Liver (tissue), 9 donors: Measurements from ENCODE around the gene SASH1. TPM values are rescaled to one million over a fixed set of nuclear protein-coding genes. Genes with fewer than 3 reads are reported as not detected.

ENCODE experiments used
- DNase-seq: peaks from one replicate; pipeline ENCODE4 v3.0.0-alpha.2; 2017; ENCODE audit warnings: low spot score
- H3K27ac ChIP-seq, 2 donors: one replicate each; pipeline ENCODE4 v1.7.0; 2013; ENCODE audit warnings: inconsistent platforms in 2 of 2, low read length in 2 of 2, control low read depth in 1 of 2, low read depth in 1 of 2, mild to moderate bottlenecking in 1 of 2
- H3K27me3 ChIP-seq, 4 donors: one replicate each; pipeline versions ENCODE4 v1.6.1 to v1.7.0; 2013; ENCODE audit warnings: low read length in 3 of 4, inconsistent platforms in 1 of 4, mild to moderate bottlenecking in 1 of 4, moderate library complexity in 1 of 4; ENCODE audit not compliant: control insufficient read depth in 4 of 4, insufficient read depth in 4 of 4
- H3K36me3 ChIP-seq, 4 donors: one replicate each; pipeline versions ENCODE4 v1.6.1 to v1.7.0; 2013; ENCODE audit warnings: low read length in 3 of 4, mild to moderate bottlenecking in 3 of 4, low read depth in 1 of 4, moderate library complexity in 1 of 4; ENCODE audit not compliant: control insufficient read depth in 4 of 4, insufficient read depth in 3 of 4
- H3K4me1 ChIP-seq, 4 donors: one replicate each; pipeline versions ENCODE4 v1.6.1 to v1.7.0; 2013; ENCODE audit warnings: low read length in 3 of 4, mild to moderate bottlenecking in 3 of 4, moderate library complexity in 1 of 4; ENCODE audit not compliant: control insufficient read depth in 4 of 4, insufficient read depth in 4 of 4
- H3K4me3 ChIP-seq, 3 donors: one replicate each; pipeline versions ENCODE4 v1.6.1 to v1.7.0; 2013; ENCODE audit warnings: low read length in 3 of 3, control low read depth in 1 of 3, low read depth in 1 of 3, mild to moderate bottlenecking in 1 of 3
- H3K9ac ChIP-seq, 2 donors: one replicate each; pipeline ENCODE4 v1.7.0; 2013; ENCODE audit warnings: low read length in 2 of 2, mild to moderate bottlenecking in 2 of 2, moderate library complexity in 2 of 2, control low read depth in 1 of 2, low read depth in 1 of 2
- H3K9me3 ChIP-seq, 4 donors: one replicate each; pipeline versions ENCODE4 v1.6.1 to v1.7.0; 2013; ENCODE audit warnings: low read length in 3 of 4; ENCODE audit not compliant: control insufficient read depth in 4 of 4
- ATF3 ChIP-seq: IDR thresholded peaks from 2 replicates; pipeline ENCODE4 v1.6.1; 2016; ENCODE audit warnings: antibody characterized with exemption
- CTCF ChIP-seq: fragments of 150-350 bp; IDR thresholded peaks from 2 replicates; pipeline ENCODE4 v1.5.1; 2017; ENCODE audit warnings: improper control_type of control experiment, low read depth, low read length; ENCODE audit not compliant: missing input control
- EGR1 ChIP-seq, 2 donors: IDR thresholded peaks; 2 replicates each; pipeline ENCODE4 v1.6.1; 2016 to 2018; ENCODE audit warnings: antibody characterized with exemption in 2 of 2, low read depth in 2 of 2
- FOXA1 ChIP-seq: IDR thresholded peaks from 2 replicates; pipeline ENCODE4 v1.6.1; 2016; ENCODE audit warnings: antibody characterized with exemption
- GABPA ChIP-seq, 2 donors: IDR thresholded peaks in 1 of 2; conservative IDR thresholded peaks in 1 of 2; 2 replicates each; pipeline ENCODE4 v1.6.1; 2016; ENCODE audit warnings: antibody characterized with exemption in 2 of 2, mild to moderate bottlenecking in 1 of 2, moderate library complexity in 1 of 2
- HNF4A ChIP-seq, 2 donors: conservative IDR thresholded peaks; 2 replicates each; pipeline ENCODE4 v1.6.1; 2016; ENCODE audit warnings: antibody characterized with exemption in 2 of 2, mild to moderate bottlenecking in 2 of 2
- HNF4G ChIP-seq: IDR thresholded peaks from 2 replicates; pipeline ENCODE4 v1.6.1; 2016; ENCODE audit warnings: antibody characterized with exemption
- JUND ChIP-seq, 2 donors: IDR thresholded peaks; 2 replicates each; pipeline ENCODE4 v1.6.1; 2016; ENCODE audit warnings: antibody characterized with exemption in 2 of 2
- MAX ChIP-seq: IDR thresholded peaks from 2 replicates; pipeline ENCODE4 v1.6.1; 2016; ENCODE audit warnings: antibody characterized with exemption
- NR2F2 ChIP-seq: IDR thresholded peaks from 2 replicates; pipeline ENCODE4 v1.6.1; 2016; ENCODE audit warnings: antibody characterized with exemption
- RAD21 ChIP-seq, 2 donors: IDR thresholded peaks; 2 replicates each; pipeline ENCODE4 v1.6.1; 2016; ENCODE audit warnings: antibody characterized with exemption in 2 of 2, mild to moderate bottlenecking in 2 of 2
- REST ChIP-seq: IDR thresholded peaks from 2 replicates; pipeline ENCODE4 v1.6.1; 2016; ENCODE audit warnings: antibody characterized with exemption, mild to moderate bottlenecking
- RXRA ChIP-seq, 2 donors: IDR thresholded peaks; 2 replicates each; pipeline ENCODE4 v1.6.1; 2017 to 2018; ENCODE audit warnings: antibody characterized with exemption in 2 of 2, mild to moderate bottlenecking in 1 of 2
- SP1 ChIP-seq: IDR thresholded peaks from 2 replicates; pipeline ENCODE4 v1.6.1; 2018; ENCODE audit warnings: antibody characterized with exemption, mild to moderate bottlenecking
- TAF1 ChIP-seq: conservative IDR thresholded peaks from 2 replicates; pipeline ENCODE4 v1.6.1; 2016; ENCODE audit warnings: antibody characterized with exemption, mild to moderate bottlenecking
- YY1 ChIP-seq: IDR thresholded peaks from 2 replicates; pipeline ENCODE4 v1.6.1; 2016; ENCODE audit warnings: antibody characterized with exemption, mild to moderate bottlenecking
- ZBTB33 ChIP-seq: IDR thresholded peaks from 2 replicates; pipeline ENCODE4 v1.6.1; 2016; ENCODE audit warnings: antibody characterized with exemption
- WGBS: extraction: QIAGEN DNeasy Blood & Tissue Kit; methylation state at CpG from one replicate; pipeline ENCODE4 v1.1.7; 2013; 5-methylcytosine and 5-hydroxymethylcytosine counted together
- polyA plus RNA-seq, 2 donors: library from polyadenylated mRNA; stranded (reverse) in 1 of 2; unstranded in 1 of 2; fragments of 200-250 nt in 1 of 2; fragments of >200 nt in 1 of 2; fragmentation: Nextera tagmentation in 1 of 2; extraction: Ambion mirVana in 1 of 2; gene quantifications; one replicate each; pipeline versions ENCODE4 v1.2.1 to v1.2.3, GENCODE V29; 2013 to 2015
- total RNA-seq, 2 donors: library from RNA; depleted of rRNA; stranded (reverse); fragments of >200 nt; gene quantifications; one replicate each; pipeline ENCODE4 v1.2.3, GENCODE V29; 2014
- donor health status: healthy.
- donor health status: healthy.
- donor health status: healthy.
- donor health status: healthy.
- donor health status: healthy.

Gene SASH1
- total and polyA plus RNA-seq, 4 donors, result 3.5 to 16.4 (median 7.6) TPM

- Histone ChIP-seq H3K4me3 (no peak overlapping the region), H3K27me3 (no peaks in the 10 kb centered on the region), H3K36me3 (peaks cover 0 to 14% (median 10%) of the 10 kb centered on the region in 4 donors), H3K9me3 (no peaks in the 10 kb centered on the region), H3K4me1 (no peaks in the 10 kb centered on the region), H3K27ac (no peak overlapping the region), H3K9ac (no peak overlapping the region)
- WGBS, result 88% methylated on average over 1 of the region's 1 CpG
- TF ChIP-seq TAF1 (no peak), GABPA (IDR thresholded peaks at IDR 0.05 in 1 of 2, conservative IDR thresholded peaks at IDR 0.05 in 1 of 2) (no peak), ZBTB33 (no peak), ATF3 (no peak), RAD21 (IDR thresholded peaks at IDR 0.05) (no peak), NR2F2 (no peak), RXRA (IDR thresholded peaks at IDR 0.05) (no peak), HNF4G (no peak), CTCF (no peak), FOXA1 (no peak), YY1 (no peak), JUND (IDR thresholded peaks at IDR 0.05) (no peak), EGR1 (IDR thresholded peaks at IDR 0.05; ENCODE audit: low read depth in 2 of 2) (no peak)
- DNase-seq, result no peak
These were observed 208.6 kb downstream of the SASH1 start for GRCh38 chr6:148551226-148551625.

- Histone ChIP-seq H3K4me1 (peaks cover 0 to 10% (median 0%) of the 10 kb centered on the region in 4 donors), H3K27me3 (no peaks in the 10 kb centered on the region), H3K9ac (no peak overlapping the region), H3K4me3 (no peak overlapping the region), H3K36me3 (no peaks in the 10 kb centered on the region), H3K27ac (no peak overlapping the region), H3K9me3 (no peaks in the 10 kb centered on the region)
- TF ChIP-seq HNF4A (conservative IDR thresholded peaks at IDR 0.05) (no peak), FOXA1 (no peak), REST (no peak), ATF3 (no peak), JUND (IDR thresholded peaks at IDR 0.05) (no peak), MAX (no peak), GABPA (IDR thresholded peaks at IDR 0.05 in 1 of 2, conservative IDR thresholded peaks at IDR 0.05 in 1 of 2) (no peak), SP1 (no peak), EGR1 (IDR thresholded peaks at IDR 0.05; ENCODE audit: low read depth in 2 of 2) (no peak), RXRA (IDR thresholded peaks at IDR 0.05) (no peak), NR2F2 (no peak), TAF1 (no peak), YY1 (no peak), HNF4G (no peak)
- no peak for DNase-seq
- 60% methylated on average over 7 of the region's 7 CpGs for WGBS
These were observed 213.8 kb downstream of the SASH1 start for GRCh38 chr6:148556410-148556809.
